Stimulated activated CD8-positive, alpha-beta memory T cell treated with anti-CD3 and anti-CD28 coated beads, Interleukin-12 subunit alpha, Interleukin-12 subunit beta, amount 100 ng/mL, for 1 hour (primary cell): Measurements from ENCODE around the gene ST6GALNAC4.
A peak's percentile ranks its signal among the peaks of the same experiment; 100 is the strongest.

Experiments used
- DNase-seq: peaks from one replicate; pipeline ENCODE4 v3.0.0-alpha.2; 2020; ENCODE audit warnings: low read depth

The ST6GALNAC4 gene, protein sequence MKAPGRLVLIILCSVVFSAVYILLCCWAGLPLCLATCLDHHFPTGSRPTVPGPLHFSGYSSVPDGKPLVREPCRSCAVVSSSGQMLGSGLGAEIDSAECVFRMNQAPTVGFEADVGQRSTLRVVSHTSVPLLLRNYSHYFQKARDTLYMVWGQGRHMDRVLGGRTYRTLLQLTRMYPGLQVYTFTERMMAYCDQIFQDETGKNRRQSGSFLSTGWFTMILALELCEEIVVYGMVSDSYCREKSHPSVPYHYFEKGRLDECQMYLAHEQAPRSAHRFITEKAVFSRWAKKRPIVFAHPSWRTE

DNA sequence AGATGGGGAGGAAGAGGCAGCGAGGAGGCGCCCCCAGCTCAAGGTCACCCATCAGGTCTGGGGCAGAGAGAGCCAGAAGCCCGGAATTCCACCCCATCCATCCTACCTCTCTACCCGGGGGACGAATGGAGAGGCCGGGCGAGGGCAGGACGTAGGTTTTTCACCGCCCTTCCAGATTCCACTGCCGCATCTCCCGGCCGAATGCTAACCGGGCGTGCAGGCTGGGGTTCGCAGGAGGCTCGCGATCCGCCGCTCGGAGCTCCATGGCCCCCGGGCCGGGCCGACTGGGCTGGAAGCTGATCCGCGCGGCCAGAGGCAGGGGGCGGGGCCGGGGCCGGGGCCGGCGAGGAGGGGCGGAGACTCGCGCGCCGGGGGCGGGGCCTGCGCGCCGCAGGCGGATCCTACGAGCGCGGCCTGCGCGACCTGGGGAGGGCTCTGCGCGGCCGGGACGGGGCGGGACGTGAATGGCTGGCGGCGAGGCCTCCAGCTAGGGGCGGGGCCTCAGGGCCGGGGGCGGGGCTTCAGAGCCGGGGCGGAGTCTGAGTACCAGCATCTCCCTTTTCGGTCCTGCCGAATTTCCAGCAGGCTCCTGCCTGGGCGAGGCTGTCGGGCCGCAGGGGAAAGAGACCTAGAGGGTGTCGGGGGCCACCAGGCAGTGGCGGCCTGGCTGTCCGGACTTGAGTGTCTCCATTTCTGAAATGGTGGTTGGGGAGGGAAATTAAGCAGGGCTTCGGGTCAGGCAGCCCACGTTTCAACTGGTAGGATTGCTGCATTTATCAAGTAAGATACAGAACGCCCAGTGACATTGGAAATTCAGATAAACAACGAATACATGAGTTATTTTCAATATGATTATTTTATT lies at the start of gene ST6GALNAC4:
ST6GALNAC4 (minus strand) TSS at position 322 of the 862 bp plus-strand sequence. CDS start 622 bp downstream, outside the sequence.
- peak; percentile 89 for DNase-seq

DNA sequence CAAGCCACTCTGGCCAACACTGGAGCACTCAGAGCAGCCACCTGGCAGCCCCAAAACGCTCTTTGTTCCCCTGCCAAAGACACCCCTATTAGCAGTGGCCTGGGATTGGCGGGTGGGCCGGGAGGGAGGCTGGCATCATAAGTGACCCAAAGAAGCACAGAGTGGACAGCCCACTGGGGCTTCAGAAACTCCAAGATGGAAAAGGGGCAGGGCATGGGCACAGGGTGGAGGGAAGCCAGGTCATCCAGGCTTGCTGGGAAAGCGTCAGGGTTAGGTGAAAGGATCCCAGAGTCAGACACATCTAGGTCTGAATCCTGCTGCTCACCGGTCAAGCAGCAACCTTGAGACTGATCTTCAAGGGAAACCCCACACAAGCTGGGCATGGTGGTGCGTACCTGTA lies 49.1 kb upstream of the ST6GALNAC4 start:
- no peak for DNase-seq

DNA sequence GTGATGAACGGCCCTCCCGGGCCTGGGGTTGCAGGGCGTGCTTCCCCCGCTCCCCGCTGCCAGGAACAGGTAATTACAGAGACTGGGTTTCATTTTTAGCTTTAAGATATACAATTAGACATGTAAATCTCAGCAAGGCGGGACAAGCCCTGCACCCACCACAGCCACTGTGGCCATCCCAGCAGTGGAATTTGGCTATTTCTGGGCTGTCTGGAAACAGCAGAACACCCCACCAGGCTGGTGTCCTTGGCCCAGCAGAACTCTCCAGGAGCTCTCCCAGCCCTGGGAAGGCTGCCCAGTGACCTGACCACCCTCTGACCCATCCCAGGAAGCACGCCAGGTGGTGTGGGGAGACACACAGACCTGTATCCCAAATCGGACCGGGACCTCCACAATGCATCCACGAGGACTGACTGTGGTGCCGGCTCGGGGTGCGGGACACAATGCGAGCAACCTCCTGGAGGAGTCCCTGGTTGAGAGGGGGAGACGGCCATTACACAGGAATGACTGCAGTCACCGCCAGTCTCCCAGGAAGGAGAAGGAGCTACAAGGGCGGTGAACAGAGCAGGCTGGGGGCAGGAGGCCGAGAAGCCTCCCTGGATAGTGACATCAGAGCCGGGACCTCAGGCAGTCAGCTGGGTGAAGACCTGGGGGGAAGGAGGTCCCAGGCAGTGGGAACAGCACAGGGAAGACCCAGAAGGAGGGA lies 46.7 kb upstream of the ST6GALNAC4 start:
- DNase-seq = no peak

DNA sequence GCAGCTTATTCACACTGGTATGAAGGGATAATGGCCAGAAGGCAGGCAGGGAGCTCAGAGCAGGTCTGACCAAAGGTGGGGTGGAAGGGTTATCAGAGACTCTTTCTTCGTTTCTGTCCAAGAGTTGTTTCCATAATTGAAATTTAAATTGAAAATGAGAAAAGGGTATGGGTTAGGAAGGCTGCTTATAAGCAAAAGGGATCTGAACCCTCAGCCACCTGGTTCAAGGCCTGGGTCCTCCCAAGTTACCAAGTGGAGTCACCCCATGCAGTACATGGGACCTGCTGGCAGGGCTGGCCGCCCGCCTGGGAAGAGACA lies 46.2 kb upstream of the ST6GALNAC4 start:
- no peak for DNase-seq

DNA sequence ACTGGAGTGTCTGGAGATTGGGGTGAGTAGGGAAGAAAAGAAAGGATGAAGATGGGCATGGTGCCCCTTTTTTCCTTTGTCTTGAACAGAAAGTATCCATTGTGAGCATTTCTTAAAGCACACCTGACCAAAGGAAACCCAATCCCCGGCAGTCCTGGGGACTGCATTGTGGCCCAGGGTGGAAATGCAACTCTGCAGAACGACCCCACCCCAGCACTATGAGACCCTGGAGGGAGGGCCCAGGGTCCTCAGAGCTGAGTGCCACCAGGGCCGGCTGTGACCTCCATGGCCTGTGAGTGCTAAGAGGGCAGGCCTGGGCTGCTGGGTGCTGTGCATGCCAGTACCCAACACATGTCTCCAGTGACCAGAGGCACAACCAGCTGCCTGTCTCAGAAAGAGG lies 45.4 kb upstream of the ST6GALNAC4 start:
- no peak for DNase-seq

DNA sequence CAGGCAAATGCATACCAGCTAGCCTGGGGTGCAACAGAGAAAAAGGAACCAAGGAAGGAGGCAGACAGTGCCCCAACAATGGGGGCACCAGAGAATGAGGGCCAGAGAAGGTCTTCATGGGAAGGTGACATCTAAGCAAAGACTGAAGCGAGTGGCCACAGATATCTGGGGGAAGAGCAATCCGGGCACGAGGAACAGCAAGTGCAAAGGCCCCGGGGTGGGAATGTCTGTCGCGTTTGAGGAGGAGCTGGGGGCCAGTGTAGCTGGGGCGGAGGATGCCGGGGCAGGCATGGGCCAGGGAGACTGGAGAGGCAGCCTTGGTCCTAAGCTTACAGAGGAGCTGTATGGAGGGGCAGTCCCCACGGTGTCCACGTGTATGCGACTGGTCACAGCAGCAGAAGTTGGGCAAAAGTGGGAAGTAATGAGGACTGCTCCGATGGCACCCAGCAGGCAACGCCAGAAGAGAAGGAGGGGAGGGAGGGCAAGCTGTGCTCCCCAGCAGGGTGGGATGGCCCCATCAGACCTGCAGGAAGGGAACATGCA lies 44.8 kb upstream of the ST6GALNAC4 start:
- DNase-seq = no peak

DNA sequence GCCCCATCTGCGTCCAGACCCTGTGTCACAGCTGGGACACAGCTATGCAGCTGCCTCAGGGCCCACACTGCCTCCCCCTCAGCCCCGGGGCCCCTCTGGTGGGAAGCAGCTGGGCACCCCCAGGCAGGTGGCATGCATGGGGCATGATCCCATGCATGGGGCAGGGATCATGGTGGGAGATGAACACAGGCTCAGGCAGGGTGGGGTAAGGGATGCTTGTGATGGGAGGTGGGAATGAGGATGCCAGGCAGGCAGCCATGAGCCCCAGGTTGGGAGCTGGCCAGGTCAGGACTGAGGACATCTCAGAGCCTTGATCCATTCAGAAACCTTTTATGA lies 44.3 kb upstream of the ST6GALNAC4 start:
- no peak for DNase-seq

DNA sequence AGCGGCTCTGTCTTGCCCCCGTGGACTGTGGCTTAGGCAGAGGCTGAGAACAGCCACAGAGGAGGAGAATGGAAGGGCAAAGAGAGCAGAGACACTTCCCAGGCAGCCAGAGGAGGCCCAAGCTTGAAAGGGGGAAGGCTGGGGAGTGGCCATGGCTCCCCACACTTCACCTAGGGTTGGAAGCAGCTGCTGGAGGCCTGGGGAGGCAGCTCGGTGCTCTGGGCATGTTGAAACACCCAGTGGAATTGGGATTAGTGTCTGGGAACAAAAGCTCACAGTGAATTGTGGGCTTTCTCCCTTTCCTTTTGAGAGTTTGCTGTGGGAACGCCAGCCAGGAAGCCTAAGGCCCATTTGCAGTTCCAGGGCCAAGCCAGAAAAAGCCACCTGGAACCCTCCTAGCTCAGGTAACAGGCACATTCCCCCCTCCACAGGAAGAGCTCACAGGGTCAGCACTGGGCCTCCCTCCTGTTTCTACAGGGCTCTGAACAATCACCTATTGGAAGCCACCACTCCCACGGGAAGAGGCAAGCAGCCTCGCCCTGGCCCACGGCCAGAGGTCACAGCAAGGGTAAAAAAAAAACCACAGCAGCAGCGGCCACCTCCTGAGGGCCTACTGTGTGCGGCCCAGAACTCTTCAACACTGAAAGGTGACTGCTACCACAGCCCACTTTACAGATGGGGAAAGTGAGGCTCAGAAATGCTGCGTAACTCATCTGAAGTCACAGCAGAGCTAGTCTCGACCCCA lies 43.7 kb upstream of the ST6GALNAC4 start:
- no peak for DNase-seq

DNA sequence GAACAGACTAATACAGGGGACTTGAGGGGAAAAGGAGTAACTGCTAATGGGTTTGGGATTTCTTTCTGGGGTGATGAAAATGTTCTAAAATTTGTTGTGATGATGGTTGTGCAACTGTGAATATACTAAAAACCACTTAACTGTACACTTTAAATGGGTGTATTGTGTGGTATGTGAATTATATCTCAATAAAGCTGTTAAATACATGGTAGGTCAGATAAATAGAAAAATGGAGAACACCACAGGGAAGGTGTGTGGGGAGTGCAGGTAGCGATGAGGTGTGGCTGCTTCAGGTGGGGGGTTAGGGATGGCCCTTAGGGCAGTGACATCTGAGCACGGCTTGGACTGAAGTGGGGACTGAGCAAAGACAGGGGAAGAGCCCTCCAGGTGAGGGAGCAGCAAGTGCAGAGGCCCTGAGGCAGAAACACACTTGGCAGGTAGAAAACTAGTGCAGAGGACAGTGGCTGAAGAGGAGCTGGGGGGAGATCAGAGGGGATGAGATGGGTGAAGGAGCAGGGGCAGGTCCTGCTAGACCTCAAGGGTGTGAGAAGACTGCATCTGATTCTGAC lies 43.1 kb upstream of the ST6GALNAC4 start:
- DNase-seq = no peak

DNA sequence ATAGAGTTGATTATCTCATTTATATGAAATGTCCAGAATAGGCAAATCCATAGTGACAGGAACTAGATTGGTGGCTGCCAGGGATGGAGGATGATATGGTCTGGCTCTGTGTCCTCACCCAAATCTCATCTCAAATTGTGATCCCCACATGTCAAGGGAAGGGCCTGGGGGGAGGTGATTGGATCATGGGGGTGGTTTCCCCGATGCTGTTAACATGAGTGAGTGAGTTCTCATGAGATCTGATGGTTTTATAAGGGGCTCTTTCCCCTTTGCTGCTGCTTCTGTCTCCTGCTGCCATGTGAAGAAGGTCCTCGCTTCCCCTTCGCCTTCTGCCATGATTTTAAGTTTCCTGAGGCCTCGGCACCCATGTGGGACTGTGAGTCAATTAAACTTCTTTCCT lies 42.6 kb upstream of the ST6GALNAC4 start:
- DNase-seq = no peak

DNA sequence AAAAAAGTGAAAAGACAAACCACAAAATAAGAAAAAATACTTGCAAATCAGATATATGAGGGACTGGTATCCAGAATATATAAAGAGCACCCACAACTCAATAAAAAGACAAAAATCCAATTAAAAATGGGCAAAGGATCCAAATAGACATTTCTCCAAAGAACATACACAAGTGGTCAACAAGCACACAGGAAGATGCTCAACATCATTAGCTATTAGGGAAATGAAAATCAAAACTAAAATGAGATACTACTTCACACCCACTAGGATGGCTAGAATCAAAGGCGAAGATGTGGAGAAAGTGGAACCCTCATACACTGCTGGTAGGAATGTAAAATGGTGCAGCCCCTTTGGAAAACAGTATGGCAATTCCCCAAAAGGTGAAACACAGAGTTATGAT lies 41.9 kb upstream of the ST6GALNAC4 start:
- no peak for DNase-seq

DNA sequence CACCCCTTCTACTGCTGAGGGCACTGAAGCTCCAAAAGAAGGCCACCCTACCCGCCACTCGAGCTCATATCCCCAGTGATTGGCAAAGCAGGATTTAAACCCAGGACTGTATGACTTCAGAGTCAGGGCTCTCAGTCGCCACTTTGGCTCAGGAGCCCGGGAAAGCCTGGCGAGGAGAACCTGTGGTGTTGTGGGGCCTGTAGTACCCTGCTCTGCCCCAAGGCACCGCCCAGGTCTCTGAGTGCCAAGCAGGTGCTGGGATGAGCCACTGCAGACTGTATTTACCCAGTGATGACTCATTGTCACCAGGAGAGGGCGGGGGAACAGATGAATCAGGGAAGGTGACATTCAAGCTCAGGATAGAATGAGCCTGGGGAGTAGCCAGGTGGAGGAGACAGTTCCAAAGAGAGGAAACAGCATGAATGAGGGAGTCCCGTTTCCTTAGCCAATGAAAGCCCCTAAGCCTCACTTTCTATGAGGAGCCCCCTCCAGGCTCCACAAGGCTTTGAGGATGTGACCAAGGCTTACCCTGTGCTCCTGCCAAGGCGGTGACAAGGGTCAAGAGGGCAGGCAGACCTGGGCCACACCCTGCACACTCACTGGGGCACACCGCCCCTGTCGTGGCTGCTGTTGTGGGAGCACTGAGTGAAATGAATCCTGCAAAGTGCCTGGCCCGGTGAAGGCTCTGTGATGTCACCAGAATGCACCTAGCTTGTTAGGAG lies 38.6 kb upstream of the ST6GALNAC4 start:
- DNase-seq = peak; percentile 76

DNA sequence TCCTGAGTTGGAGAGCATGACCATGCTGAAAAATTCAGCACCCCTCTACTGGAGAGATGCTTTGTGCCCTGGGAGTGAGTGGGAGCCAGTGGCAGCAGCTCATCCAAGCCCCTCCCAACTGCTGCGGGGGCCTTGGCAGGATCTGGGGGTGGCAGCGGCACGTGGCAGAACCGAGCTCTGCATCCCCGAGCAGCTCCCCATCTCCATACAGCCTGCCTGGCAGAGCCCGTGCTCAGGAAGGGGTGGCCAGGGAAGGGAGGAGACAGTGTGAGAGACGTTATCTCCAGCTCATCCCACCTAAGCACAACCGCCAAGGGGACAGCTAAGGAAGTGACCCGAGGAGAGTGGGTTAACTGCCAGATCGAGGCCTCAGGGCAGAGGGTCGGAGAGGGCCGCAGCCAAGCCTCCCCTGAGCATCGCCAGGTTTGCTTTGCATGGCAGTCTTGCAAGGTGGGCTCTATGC lies 38.0 kb upstream of the ST6GALNAC4 start:
- DNase-seq = no peak

DNA sequence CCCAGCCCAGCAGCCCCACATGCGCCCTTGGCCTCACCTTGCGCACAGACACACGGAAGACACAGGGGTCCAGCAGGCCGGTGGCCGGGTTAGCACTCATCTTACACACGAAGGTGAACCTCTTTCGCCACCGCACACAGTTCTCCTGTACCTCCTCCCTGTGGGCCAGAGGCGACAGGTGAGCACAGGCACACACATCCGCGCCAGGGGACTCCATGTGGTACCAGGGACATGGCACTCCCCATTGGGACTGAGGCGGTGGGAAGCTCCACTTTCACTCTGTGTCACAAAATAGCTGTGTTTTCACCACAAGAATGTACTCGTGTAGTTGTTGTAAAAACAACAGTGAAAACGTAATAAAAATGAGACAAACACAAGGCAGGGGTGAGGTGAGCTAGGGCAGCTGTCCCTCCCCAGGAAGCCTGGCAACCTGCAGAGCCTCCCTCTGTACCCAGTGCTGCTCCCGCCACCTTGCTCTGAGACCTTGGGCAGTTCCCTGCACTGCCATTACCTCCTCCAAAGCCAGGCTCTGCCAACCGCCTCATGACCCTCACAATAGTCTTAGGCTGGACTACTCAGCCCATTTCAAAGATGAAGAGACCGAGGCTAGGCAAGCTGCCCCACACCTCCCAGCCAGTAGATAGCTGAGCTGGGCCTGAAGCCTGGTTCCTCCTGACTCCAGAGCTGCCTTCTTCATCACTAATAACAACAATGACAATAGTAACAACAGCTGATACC lies 37.1 kb upstream of the ST6GALNAC4 start:
- no peak for DNase-seq

DNA sequence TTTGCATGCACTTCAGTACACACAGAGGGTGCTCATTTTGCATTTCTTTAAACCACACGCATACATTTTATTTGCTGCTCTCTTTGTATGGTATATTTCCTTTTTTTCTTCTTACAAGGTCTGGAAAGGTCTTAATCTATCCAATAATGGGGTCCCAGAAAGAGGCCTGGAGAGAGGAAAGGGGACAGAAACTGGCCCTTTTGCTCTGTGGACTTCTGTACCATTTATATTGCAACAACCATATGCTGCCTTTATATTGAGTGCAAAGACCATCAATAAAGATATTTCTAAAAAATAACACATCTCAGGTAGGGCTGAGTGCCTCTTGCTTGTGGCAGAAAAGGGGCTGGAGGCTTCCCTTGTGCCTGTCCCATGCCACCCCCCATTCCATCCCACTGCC lies 36.3 kb upstream of the ST6GALNAC4 start:
- DNase-seq = no peak

DNA sequence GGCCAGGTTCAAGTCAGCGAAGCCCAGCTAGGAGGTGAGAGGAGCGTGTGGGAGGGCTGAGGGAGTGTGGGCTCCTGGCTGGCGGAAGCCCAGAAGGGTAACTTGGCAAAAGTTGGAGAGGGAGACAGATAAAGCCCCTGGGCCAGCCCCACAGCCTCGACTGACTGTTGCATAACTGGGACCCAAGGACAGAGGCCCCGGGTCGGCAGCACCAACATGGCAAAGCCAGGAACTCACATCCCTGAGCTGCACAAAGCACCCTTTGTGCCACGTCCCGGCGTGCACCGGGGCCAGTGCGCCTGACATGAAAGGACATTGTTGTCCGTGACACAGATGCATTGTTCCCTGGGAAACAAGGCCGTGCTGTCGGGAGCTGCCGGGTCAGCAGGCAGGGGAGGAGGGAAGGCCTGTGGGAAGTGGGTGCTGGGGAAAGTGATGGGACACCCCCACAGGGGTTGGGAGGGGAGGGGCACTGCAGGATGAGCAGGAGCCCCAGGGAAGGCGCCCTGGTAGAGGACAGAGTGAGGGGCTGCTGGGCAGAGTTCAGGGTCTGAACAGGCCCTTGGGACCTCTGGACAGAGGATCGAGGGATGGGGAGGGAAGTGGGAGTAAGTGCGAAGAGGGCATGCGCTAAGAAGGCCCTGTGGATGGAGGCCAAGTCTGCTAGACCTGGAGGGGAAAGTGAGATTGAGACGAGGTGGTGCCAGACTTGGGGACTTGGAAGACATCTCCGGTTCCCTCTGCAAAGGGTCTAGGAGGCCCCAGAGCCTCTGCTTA lies 33.9 kb upstream of the ST6GALNAC4 start:
- no peak for DNase-seq

DNA sequence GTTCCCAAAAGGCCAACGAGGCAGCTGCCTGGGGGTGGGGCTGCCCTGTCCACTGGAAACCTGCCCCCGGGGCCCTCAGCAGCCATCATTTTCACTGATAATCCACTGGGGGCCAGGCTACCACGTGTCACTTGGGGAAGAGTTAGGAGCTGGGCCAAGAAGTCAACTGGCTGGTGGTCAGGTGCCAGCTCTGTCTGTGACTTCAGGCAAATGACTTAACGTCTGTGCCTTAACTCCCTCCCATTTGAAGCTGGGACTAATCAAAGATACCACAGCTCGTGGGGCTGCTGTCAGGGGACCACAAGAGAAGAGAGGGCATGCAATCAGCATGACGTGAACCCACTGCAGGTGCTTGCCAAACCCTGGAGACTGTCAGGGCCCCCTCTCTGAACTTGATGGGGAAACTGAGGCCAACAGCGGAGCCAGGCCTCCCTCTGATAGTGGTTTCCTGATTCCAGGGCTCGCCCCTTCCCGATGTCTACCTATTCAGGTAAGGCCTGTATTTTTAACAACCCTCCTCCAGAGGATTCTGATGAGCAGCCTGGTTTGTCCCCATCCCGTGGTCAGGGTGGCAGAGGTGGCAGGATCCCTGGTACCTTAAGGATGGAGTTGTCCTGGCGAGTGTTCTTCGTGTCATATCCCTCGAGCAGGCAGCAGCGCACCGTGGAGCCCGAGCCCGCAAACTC lies 33.1 kb upstream of the ST6GALNAC4 start:
- no peak for DNase-seq

DNA sequence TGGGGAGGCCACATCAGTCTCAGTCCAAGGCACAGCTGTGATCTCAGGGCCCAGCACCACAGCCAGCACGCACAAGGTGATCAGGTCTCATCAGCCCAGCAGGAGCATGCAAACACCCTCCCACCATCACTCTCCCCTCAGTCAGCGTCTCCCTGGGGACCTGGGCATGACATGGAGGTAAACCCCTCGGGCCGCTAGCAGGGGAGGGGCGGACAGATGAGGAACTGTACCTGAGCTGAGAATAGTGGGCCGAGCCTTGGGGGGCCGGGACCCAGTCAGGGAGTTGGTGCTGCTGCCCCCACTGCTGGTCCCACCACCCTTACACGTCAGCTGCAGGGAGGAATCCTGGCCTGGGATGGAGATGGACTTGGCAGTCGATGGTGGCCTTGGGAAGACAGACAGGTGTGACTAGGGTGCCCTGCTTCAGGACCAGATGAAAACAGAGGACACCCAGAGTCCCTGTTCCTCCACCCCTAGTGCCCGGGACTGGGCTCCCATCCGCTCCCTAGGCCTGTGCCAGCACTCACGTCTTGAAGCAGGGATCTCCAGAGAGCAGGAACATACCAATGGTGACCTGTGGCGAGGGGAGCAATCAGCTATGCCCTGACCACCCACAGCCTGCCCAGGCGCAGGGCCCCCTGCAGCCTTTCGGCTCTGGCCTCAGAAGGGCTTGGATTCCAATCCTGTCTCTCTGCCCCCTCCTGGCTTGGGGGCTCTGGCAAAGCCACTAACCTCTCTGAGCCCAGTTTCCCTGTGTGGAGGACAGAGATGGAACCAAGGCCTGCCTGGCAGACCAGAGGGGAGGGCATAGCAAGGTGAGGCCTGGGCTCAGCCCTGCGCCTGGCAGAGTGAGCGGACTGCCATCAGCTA lies 31.2 kb upstream of the ST6GALNAC4 start:
- DNase-seq = no peak
